Upper lobe of left lung (tissue), 6 donors: ENCODE measurements around the gene NOA1. TPM values are rescaled to one million over a fixed set of nuclear protein-coding genes. Genes with fewer than 3 reads are reported as not detected.
"Not testable (repeated sequence)": the region's sequence is repeated elsewhere in the genome, so short reads cannot be mapped to it uniquely, and the experiment has no call there.

Experiments used
- ATAC-seq, 2 donors: fragments of 200-7000 bp; cut with Tn5 transposase; one replicate each; pipeline ENCODE4 v1.9.1; 2022; ENCODE audit warnings: mild to moderate bottlenecking in 2 of 2, moderate library complexity in 2 of 2; ENCODE audit not compliant: low FRiP score in 2 of 2
- DNase-seq, 2 donors: peaks; one replicate each; pipeline ENCODE4 v3.0.0-alpha.2; 2019 to 2020
- H3K27ac ChIP-seq, 4 donors: fragments of 200-600 bp; sonication (generic); one replicate each; pipeline ENCODE4 v1.5.1; 2016 to 2019
- H3K27me3 ChIP-seq, 4 donors: fragments of 200-600 bp; sonication (generic); one replicate each; pipeline ENCODE4 v1.5.1; 2017 to 2019
- H3K36me3 ChIP-seq, 4 donors: fragments of 200-600 bp; sonication (generic); one replicate each; pipeline ENCODE4 v1.5.1; 2016 to 2019
- H3K4me1 ChIP-seq, 4 donors: fragments of 200-600 bp; sonication (generic); one replicate each; pipeline ENCODE4 v1.5.1; 2018 to 2019
- H3K4me3 ChIP-seq, 4 donors: fragments of 200-600 bp; sonication (generic); one replicate each; pipeline ENCODE4 v1.5.1; 2017 to 2019; ENCODE audit warnings: mild to moderate bottlenecking in 2 of 4, moderate library complexity in 1 of 4
- H3K9me3 ChIP-seq, 4 donors: fragments of 200-600 bp; sonication (generic); one replicate each; pipeline ENCODE4 v1.5.1; 2018 to 2019
- CTCF ChIP-seq, 6 experiments: fragments of 450-650 bp in 4 of 6; fragments of 200-600 bp in 2 of 6; sonication (generic) in 2 of 6; IDR thresholded peaks; one replicate each; pipeline ENCODE4 v1.5.1; 2016 to 2019; ENCODE audit warnings: antibody characterized with exemption in 6 of 6
- EP300 ChIP-seq, 4 donors: sonication (generic); formaldehyde crosslinking; IDR thresholded peaks; one replicate each; pipeline ENCODE4 v1.5.1; 2017; ENCODE audit warnings: antibody characterized with exemption in 4 of 4, control low read depth in 2 of 4
- POLR2A ChIP-seq, 4 donors: fragments of 450-650 bp; IDR thresholded peaks; one replicate each; pipeline ENCODE4 v1.5.1; 2016 to 2017; ENCODE audit warnings: antibody characterized with exemption in 4 of 4, mild to moderate bottlenecking in 2 of 4
- POLR2AphosphoS5 ChIP-seq, 2 donors: sonication (generic); formaldehyde crosslinking; IDR thresholded peaks; one replicate each; pipeline ENCODE4 v1.5.1; 2017; ENCODE audit warnings: antibody characterized with exemption in 2 of 2
- WGBS, 2 donors: methylation state at CpG; one replicate each; pipeline ENCODE4 v1.1.5; 2017 to 2018; 5-methylcytosine and 5-hydroxymethylcytosine counted together
- total RNA-seq, 6 donors: library from RNA; depleted of rRNA in 4 of 6; stranded (reverse); fragments of >200 nt in 4 of 6; gene quantifications; one replicate each; pipeline versions ENCODE4 v1.1.0 to v1.2.1, GENCODE V29; 2016 to 2021
- donor health status: DM: no; HTN: no; CAD: no; lungs with moderate emphysema.
- donor health status: DM: no; HTN: yes; CAD: no; lungs with severe emphysema.

The NOA1 gene
- total RNA-seq, 6 donors from 2014 or later: 15.2 to 27.2 (median 22.8) TPM

- ATAC-seq (no peak), DNase-seq (no peak)
- WGBS, 2 donors: 89 to 92% methylated on average over 9 of the region's 9 CpGs
- Histone ChIP-seq H3K36me3 (no peaks in the 10 kb centered on the region), H3K27ac (no peak overlapping the region), H3K27me3 (no peaks in the 10 kb centered on the region), H3K4me3 (no peak overlapping the region), H3K4me1 (peaks cover 0 to 4% (median 0%) of the 10 kb centered on the region in 4 donors), H3K9me3 (no peaks in the 10 kb centered on the region)
- TF ChIP-seq EP300 (IDR thresholded peaks at IDR 0.05): no peak
- TF ChIP-seq POLR2AphosphoS5 (IDR thresholded peaks at IDR 0.05): no peak
- no peak for TF ChIP-seq CTCF (IDR thresholded peaks at IDR 0.05)
- no peak for TF ChIP-seq POLR2A (IDR thresholded peaks at IDR 0.05)
Observed at GRCh38 chr4:56953680-56954520, 23.5 kb downstream of the NOA1 start.

- DNase-seq (no peak), ATAC-seq (no peak)
- Histone ChIP-seq H3K4me1 (no peaks in the 10 kb centered on the region), H3K27ac (no peak overlapping the region), H3K27me3 (no peaks in the 10 kb centered on the region), H3K9me3 (no peaks in the 10 kb centered on the region), H3K36me3 (peaks cover 0 to 25% (median 0%) of the 10 kb centered on the region in 4 donors), H3K4me3 (no peak overlapping the region)
- TF ChIP-seq POLR2A (IDR thresholded peaks at IDR 0.05): no peak
- no peak for TF ChIP-seq EP300 (IDR thresholded peaks at IDR 0.05)
- no peak for TF ChIP-seq POLR2AphosphoS5 (IDR thresholded peaks at IDR 0.05)
- no peak for TF ChIP-seq CTCF (IDR thresholded peaks at IDR 0.05)
- WGBS, 2 donors: 84 to 86% methylated on average over 3 of the region's 3 CpGs
Observed at GRCh38 chr4:56941403-56941802, 36.0 kb downstream of the NOA1 start.

- no peak for ATAC-seq
- peaks cover 0 to 25% (median 0%) of the 10 kb centered on the region in 4 donors for H3K36me3 ChIP-seq
- DNase-seq: no peak
- no peak for TF ChIP-seq EP300 (IDR thresholded peaks at IDR 0.05)
- no peak for TF ChIP-seq POLR2A (IDR thresholded peaks at IDR 0.05)
- TF ChIP-seq CTCF (IDR thresholded peaks at IDR 0.05): no peak
- no peak for TF ChIP-seq POLR2AphosphoS5 (IDR thresholded peaks at IDR 0.05)
- no peak overlapping the region for H3K27ac ChIP-seq
- H3K4me1 ChIP-seq: no peaks in the 10 kb centered on the region
- H3K27me3 ChIP-seq: no peaks in the 10 kb centered on the region
- H3K9me3 ChIP-seq: no peaks in the 10 kb centered on the region
- H3K4me3 ChIP-seq: no peak overlapping the region
Observed at GRCh38 chr4:56940971-56941370, 36.4 kb downstream of the NOA1 start.

GRCh38 chr4:56940403-56940802 is 37.0 kb downstream of the NOA1 start:
- WGBS, 2 donors: 96% methylated on average over 12 of the region's 12 CpGs
- H3K27me3 ChIP-seq: no peaks in the 10 kb centered on the region
- ATAC-seq (no peak), DNase-seq (no peak)
- H3K27ac ChIP-seq: no peak overlapping the region
- no peaks in the 10 kb centered on the region for H3K4me1 ChIP-seq
- no peak overlapping the region for H3K4me3 ChIP-seq
- peaks cover 0 to 25% (median 0%) of the 10 kb centered on the region in 4 donors for H3K36me3 ChIP-seq
- H3K9me3 ChIP-seq: no peaks in the 10 kb centered on the region
- TF ChIP-seq POLR2AphosphoS5 (IDR thresholded peaks at IDR 0.05) (no peak), EP300 (IDR thresholded peaks at IDR 0.05) (no peak), CTCF (IDR thresholded peaks at IDR 0.05) (no peak), POLR2A (IDR thresholded peaks at IDR 0.05) (no peak)

GRCh38 chr4:56939826-56940225 is 37.6 kb downstream of the NOA1 start:
- H3K4me3 ChIP-seq, H3K27ac ChIP-seq, DNase-seq, ATAC-seq, H3K4me1 ChIP-seq, H3K27me3 ChIP-seq, H3K9me3 ChIP-seq: not testable (repeated sequence)
- WGBS, 2 donors: 96 to 98% methylated on average over 14 of the region's 14 CpGs
- H3K36me3 ChIP-seq: peaks cover 0 to 25% (median 0%) of the 10 kb centered on the region in 4 donors
